Endothelial cell of umbilical vein (primary cell): ENCODE results near the gene SNX25. TPM values are rescaled to one million over a fixed set of nuclear protein-coding genes. Genes with fewer than 3 reads are reported as not detected.
A peak's percentile ranks its signal among the peaks of the same experiment; 100 is the strongest.

Experiments used
- BruUV-seq: library from RNA; stranded (reverse); fragments of 400-500 nt; replicated peaks from 2 replicates; lab custom pipeline; 2021; lab: Mats Ljungman, UMichigan
- CTCF ChIA-PET: fragments of 300-600, 350-600 bp; sonication (Branson Sonifier 250); formaldehyde crosslinking; loops from one replicate; lab custom pipeline; 2021; ENCODE audit warnings: antibody characterized with exemption, inconsistent platforms; lab: Charles Lee
- POLR2A ChIA-PET: fragments of 300-600, 350-600 bp; sonication (Branson Sonifier 250); formaldehyde crosslinking; loops from one replicate; lab custom pipeline; 2021; ENCODE audit warnings: antibody characterized with exemption, inconsistent platforms; lab: Charles Lee
- DNase-seq: peaks from one replicate; pipeline ENCODE4 v3.0.0-alpha.2; 2011; ENCODE audit warnings: low read depth, low spot score
- FAIRE-seq: peaks from 2 replicates; lab custom pipeline; 2011; peaks lifted over from hg19 to GRCh38; lab: Jason Lieb, UNC
- H2AFZ ChIP-seq: 2 replicates; pipeline ENCODE4 v1.6.0; 2012; ENCODE audit warnings: low read depth, low read length, control low read depth, inconsistent platforms
- H3K27ac ChIP-seq: 2 replicates; pipeline ENCODE4 v1.5.1; 2011; ENCODE audit warnings: low read depth, mild to moderate bottlenecking, control low read depth, low read length, moderate library complexity; ENCODE audit not compliant: insufficient read depth
- H3K27me3 ChIP-seq, 2 experiments: 2 replicates each; pipeline versions ENCODE4 v1.6.0 to v1.6.1; 2011; ENCODE audit warnings: low read length in 2 of 2, mixed read lengths in 1 of 2; ENCODE audit not compliant: control insufficient read depth in 2 of 2, insufficient read depth in 2 of 2
- H3K36me3 ChIP-seq, 2 experiments: 2 replicates in 1 of 2; 3 replicates in 1 of 2; pipeline ENCODE4 v1.5.1; 2011; ENCODE audit warnings: low read length in 2 of 2, mild to moderate bottlenecking in 1 of 2, moderate library complexity in 1 of 2; ENCODE audit not compliant: control insufficient read depth in 2 of 2, insufficient read depth in 2 of 2; ENCODE audit errors: extremely low read depth in 1 of 2
- H3K4me1 ChIP-seq: 3 replicates; pipeline ENCODE4 v1.5.1; 2011; ENCODE audit warnings: mild to moderate bottlenecking, low read length; ENCODE audit not compliant: control insufficient read depth, insufficient read depth; ENCODE audit errors: extremely low read depth
- H3K4me2 ChIP-seq: 2 replicates; pipeline ENCODE4 v1.6.1; 2011; ENCODE audit warnings: low read length, control low read depth, mixed read lengths; ENCODE audit not compliant: insufficient read depth
- H3K4me3 ChIP-seq, 3 experiments: fragments of 200-600 bp in 1 of 3; sonication (generic), shearing (Covaris generic) in 1 of 3; replicated peaks in 1 of 3; 2 replicates each; pipeline ENCODE4 v1.5.1; 2011 to 2016; ENCODE audit warnings: control low read depth in 3 of 3, low read length in 3 of 3, mild to moderate bottlenecking in 2 of 3, inconsistent platforms in 1 of 3, low read depth in 1 of 3, moderate library complexity in 1 of 3; ENCODE audit not compliant: insufficient read depth in 1 of 3
- H3K79me2 ChIP-seq: 2 replicates; pipeline ENCODE4 v1.6.0; 2012; ENCODE audit warnings: low read length, inconsistent platforms; ENCODE audit not compliant: control insufficient read depth, insufficient read depth
- H3K9ac ChIP-seq: replicated peaks from 2 replicates; pipeline ENCODE3; 2011; ENCODE audit warnings: low read length, control low read depth; ENCODE audit not compliant: insufficient read depth; ENCODE audit errors: extremely low read depth
- H3K9me1 ChIP-seq: replicated peaks from 3 replicates; pipeline ENCODE4 v1.6.0; 2011; ENCODE audit warnings: mild to moderate bottlenecking, low read length; ENCODE audit not compliant: control insufficient read depth, insufficient read depth; ENCODE audit errors: extremely low read depth
- H3K9me3 ChIP-seq: replicated peaks from 2 replicates; pipeline ENCODE4 v1.5.1; 2012; ENCODE audit warnings: low read length, inconsistent platforms; ENCODE audit not compliant: control insufficient read depth, insufficient read depth
- H4K20me1 ChIP-seq: replicated peaks from 2 replicates; pipeline ENCODE3; 2011; ENCODE audit warnings: mild to moderate bottlenecking, low read length; ENCODE audit not compliant: control insufficient read depth, insufficient read depth; ENCODE audit errors: extremely low read depth
- EZH2 ChIP-seq: IDR thresholded peaks from 2 replicates; pipeline ENCODE4 v1.6.1; 2012; ENCODE audit warnings: borderline replicate concordance, low read depth, mild to moderate bottlenecking, moderate library complexity, low read length, inconsistent platforms; ENCODE audit not compliant: severe bottlenecking
- FOS ChIP-seq: IDR thresholded peaks from 2 replicates; pipeline ENCODE4 v1.6.1; 2011; ENCODE audit warnings: mild to moderate bottlenecking, low read length, moderate library complexity, borderline replicate concordance; ENCODE audit not compliant: insufficient read depth
- GATA2 ChIP-seq: IDR thresholded peaks from 2 replicates; pipeline ENCODE4 v1.7.0; 2011; ENCODE audit warnings: low read depth, mild to moderate bottlenecking, moderate library complexity, mixed read lengths, low read length; ENCODE audit not compliant: insufficient read length, insufficient read depth
- JUN ChIP-seq: IDR thresholded peaks from 2 replicates; pipeline ENCODE4 v1.6.1; 2011; ENCODE audit warnings: borderline replicate concordance, low read depth; ENCODE audit not compliant: insufficient read length, insufficient read depth
- MYC ChIP-seq: IDR thresholded peaks from one replicate; pipeline ENCODE4 v1.6.1; 2011; ENCODE audit warnings: mild to moderate bottlenecking, low read depth, low read length
- POLR2A ChIP-seq: IDR thresholded peaks from 2 replicates; pipeline ENCODE4 v1.6.1; 2012; ENCODE audit warnings: low read depth, mild to moderate bottlenecking, control low read depth, low read length
- POLR2AphosphoS5 ChIP-seq: IDR thresholded peaks from 2 replicates; pipeline ENCODE4 v1.6.1; 2012; ENCODE audit warnings: low read depth, mild to moderate bottlenecking, control low read depth, low read length, moderate library complexity; ENCODE audit not compliant: insufficient read depth
- dilution Hi-C: fragments of 300-500 bp; cut with MboI; formaldehyde crosslinking; loops from one replicate; pipeline ENCODE4 v1.15.0; 2019; ENCODE audit warnings: low sequenced_read_pairs; ENCODE audit not compliant: extremely low pct_ligation_motif_present
- intact Hi-C: fragments of 100-400 bp; cut with micrococcal nuclease; formaldehyde crosslinking; loops from one replicate; pipeline ENCODE4 v1.10.0; 2022
- polyA plus RNA-seq, 4 experiments: library from polyadenylated mRNA; depleted of rRNA in 3 of 4; stranded (reverse) in 3 of 4; unstranded in 1 of 4; fragments of >200 nt; gene quantifications; 2 replicates each; pipeline versions ENCODE4 v1.2.1 to v1.2.3, GENCODE V29; 2011 to 2012; ENCODE audit warnings: missing spikeins in 1 of 4
- total RNA-seq: library from RNA; stranded (reverse); gene quantifications from 2 replicates; pipeline ENCODE4 v1.2.3, GENCODE V29; 2021
- TF ChIP-seq, protein P1 (sequence below), 2 donors: IDR thresholded peaks; 1 replicate in 1 of 2; 2 replicates in 1 of 2; pipeline ENCODE4 v1.5.1; 2011; ENCODE audit warnings: low read length in 2 of 2, mild to moderate bottlenecking in 2 of 2, moderate library complexity in 2 of 2, control low read depth in 1 of 2, inconsistent platforms in 1 of 2, low read depth in 1 of 2; ENCODE audit not compliant: insufficient read depth in 1 of 2; ENCODE audit errors: extremely low read depth in 1 of 2
- TF ChIP-seq, protein P2 (sequence below): IDR thresholded peaks from 2 replicates; pipeline ENCODE4 v1.6.1; 2011; ENCODE audit not compliant: insufficient read depth, insufficient read length

The SNX25 gene
- total and polyA plus RNA-seq, 2 donors (not counting 3 experiments of a cell fraction or from before 2014, with no cell fraction given) = 6.6 to 16.1 TPM

DNA sequence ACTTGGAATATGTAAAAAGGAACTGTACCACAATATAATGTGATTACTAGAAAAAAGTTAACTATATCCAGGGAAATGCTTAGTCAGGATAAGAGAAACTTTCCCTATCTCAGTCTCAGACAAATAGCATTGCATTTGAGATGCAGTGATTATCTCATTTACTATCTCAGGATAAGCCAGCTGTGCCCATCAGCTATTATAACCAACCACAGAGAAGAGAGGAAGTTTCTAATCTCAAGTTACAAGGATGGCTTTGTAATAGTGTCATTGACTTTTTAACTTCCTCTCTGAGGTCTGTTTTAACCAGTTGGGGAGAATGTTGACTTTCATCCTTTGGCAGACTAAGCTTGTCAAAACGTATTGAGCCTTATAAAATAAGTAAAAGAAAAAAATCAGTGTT lies 56.5 kb downstream of the SNX25 start:
- Histone ChIP-seq H2AFZ (no peak overlapping the region), H3K9ac (no peak overlapping the region), H3K4me1 (peaks cover 3% of the 10 kb centered on the region), H4K20me1 (no peaks in the 10 kb centered on the region), H3K36me3 (peaks cover 0 to 3% of the 10 kb centered on the region in 2 experiments), H3K79me2 (no peaks in the 10 kb centered on the region), H3K4me2 (no peak overlapping the region), H3K4me3 (no peak overlapping the region), H3K27me3 (no peaks in the 10 kb centered on the region), H3K9me1 (no peaks in the 10 kb centered on the region), H3K9me3 (no peaks in the 10 kb centered on the region), H3K27ac (no peak overlapping the region)
- intact Hi-C loops = no loop called here
- dilution Hi-C loops = no loop called here
- ChIA-PET CTCF (interaction anchor here (1.1 to 1.4 kb wide), 3 partner anchors 9 to 15 kb away, joined by 3 to 4 read pairs (median 3); no protein-coding TSS in a partner anchor), POLR2A (no interaction called here)
- FAIRE-seq (peak; percentile 21), DNase-seq (no peak)
- TF ChIP-seq GATA2 (peak; percentile 50), POLR2AphosphoS5 (no peak)
- no TSS peak for BruUV-seq

DNA sequence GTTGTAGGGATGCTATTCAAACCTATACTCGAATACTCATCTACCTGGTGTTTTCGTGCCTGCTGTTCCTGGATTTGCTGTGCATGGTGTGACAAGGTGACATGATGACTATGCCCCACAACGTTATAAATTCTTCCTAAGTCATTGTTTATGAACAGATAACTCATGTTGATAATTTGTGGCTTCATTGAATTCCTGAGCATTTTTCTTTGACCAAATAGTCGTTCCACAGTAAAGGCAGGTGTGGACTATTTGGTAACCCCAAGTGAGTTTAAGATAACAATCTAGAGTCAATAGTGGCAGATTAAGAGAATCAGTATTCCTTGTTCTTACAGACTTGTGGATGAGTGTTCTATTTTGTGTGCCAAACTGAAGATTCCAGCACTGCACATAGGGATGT lies 59.9 kb downstream of the SNX25 start:
- Histone ChIP-seq H3K27ac (no peak overlapping the region), H2AFZ (no peak overlapping the region), H3K4me1 (peaks cover 3% of the 10 kb centered on the region), H3K79me2 (no peaks in the 10 kb centered on the region), H3K4me2 (no peak overlapping the region), H3K4me3 (no peak overlapping the region), H3K27me3 (no peaks in the 10 kb centered on the region), H3K9ac (no peak overlapping the region), H4K20me1 (no peaks in the 10 kb centered on the region), H3K9me1 (no peaks in the 10 kb centered on the region), H3K36me3 (no peaks in the 10 kb centered on the region), H3K9me3 (no peaks in the 10 kb centered on the region)
- intact Hi-C loops = no loop called here
- DNase-seq = no peak
- POLR2A ChIA-PET = no interaction called here
- BruUV-seq = no TSS peak
- FAIRE-seq = no peak
- TF ChIP-seq GATA2 (no peak), EZH2 (no peak), JUN (no peak), POLR2A (no peak), FOS (no peak), POLR2AphosphoS5 (no peak), MYC (no peak)
- TF ChIP-seq, protein P1, sequence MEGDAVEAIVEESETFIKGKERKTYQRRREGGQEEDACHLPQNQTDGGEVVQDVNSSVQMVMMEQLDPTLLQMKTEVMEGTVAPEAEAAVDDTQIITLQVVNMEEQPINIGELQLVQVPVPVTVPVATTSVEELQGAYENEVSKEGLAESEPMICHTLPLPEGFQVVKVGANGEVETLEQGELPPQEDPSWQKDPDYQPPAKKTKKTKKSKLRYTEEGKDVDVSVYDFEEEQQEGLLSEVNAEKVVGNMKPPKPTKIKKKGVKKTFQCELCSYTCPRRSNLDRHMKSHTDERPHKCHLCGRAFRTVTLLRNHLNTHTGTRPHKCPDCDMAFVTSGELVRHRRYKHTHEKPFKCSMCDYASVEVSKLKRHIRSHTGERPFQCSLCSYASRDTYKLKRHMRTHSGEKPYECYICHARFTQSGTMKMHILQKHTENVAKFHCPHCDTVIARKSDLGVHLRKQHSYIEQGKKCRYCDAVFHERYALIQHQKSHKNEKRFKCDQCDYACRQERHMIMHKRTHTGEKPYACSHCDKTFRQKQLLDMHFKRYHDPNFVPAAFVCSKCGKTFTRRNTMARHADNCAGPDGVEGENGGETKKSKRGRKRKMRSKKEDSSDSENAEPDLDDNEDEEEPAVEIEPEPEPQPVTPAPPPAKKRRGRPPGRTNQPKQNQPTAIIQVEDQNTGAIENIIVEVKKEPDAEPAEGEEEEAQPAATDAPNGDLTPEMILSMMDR (IDR thresholded peaks at IDR 0.05; ENCODE audit: extremely low read depth in 1 of 2, insufficient read depth in 1 of 2, low read depth in 1 of 2, low read length in 2 of 2) = no peak
- TF ChIP-seq, protein P2, sequence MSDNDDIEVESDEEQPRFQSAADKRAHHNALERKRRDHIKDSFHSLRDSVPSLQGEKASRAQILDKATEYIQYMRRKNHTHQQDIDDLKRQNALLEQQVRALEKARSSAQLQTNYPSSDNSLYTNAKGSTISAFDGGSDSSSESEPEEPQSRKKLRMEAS = no peak
- dilution Hi-C loops = no loop called here
- CTCF ChIA-PET = interaction anchor here (1.2 kb wide), 1 partner anchor 86 kb away, joined by 3 read pairs; no protein-coding TSS in a partner anchor
